Panc1 (cell line): ENCODE data around the gene GMPR2. TPM values are rescaled to one million over a fixed set of nuclear protein-coding genes. Genes with fewer than 3 reads are reported as not detected.

ENCODE experiments used
- ATAC-seq: fragments of 200-7000 bp; cut with Tn5 transposase; 2 replicates; pipeline ENCODE4 v1.9.1; 2020; ENCODE audit warnings: mild to moderate bottlenecking, moderate library complexity
- BruUV-seq: library from RNA; stranded (reverse); fragments of 400-500 nt; replicated peaks from 2 replicates; lab custom pipeline; 2021; lab: Mats Ljungman, UMichigan
- CTCF ChIA-PET: fragments of 300-600 bp; sonication (Branson Sonifier 250); formaldehyde crosslinking; loops from one replicate; lab custom pipeline; 2022; ENCODE audit warnings: antibody characterized with exemption; lab: Charles Lee
- POLR2A ChIA-PET: fragments of 300-600 bp; sonication (Branson Sonifier 250); formaldehyde crosslinking; loops from one replicate; lab custom pipeline; 2022; ENCODE audit warnings: antibody characterized with exemption; lab: Charles Lee
- DNase-seq: peaks from one replicate; pipeline ENCODE4 v3.0.0-alpha.2; 2010; ENCODE audit warnings: low read depth, low spot score
- H3K27ac ChIP-seq: 2 replicates; pipeline ENCODE4 v1.5.1; 2011; ENCODE audit warnings: mild to moderate bottlenecking, low read length, inconsistent platforms
- H3K27me3 ChIP-seq: fragments of 200-500 bp; sonication (Bioruptor generic); 2 replicates; pipeline ENCODE4 v1.6.0; 2014; ENCODE audit warnings: low read length, inconsistent platforms; ENCODE audit not compliant: control insufficient read depth, insufficient read depth
- H3K36me3 ChIP-seq: fragments of 200-500 bp; sonication (Bioruptor generic); 2 replicates; pipeline ENCODE4 v1.5.1; 2014; ENCODE audit warnings: inconsistent platforms, mild to moderate bottlenecking, low read length, moderate library complexity; ENCODE audit not compliant: control insufficient read depth, insufficient read depth
- H3K4me1 ChIP-seq: 2 replicates; pipeline ENCODE4 v1.5.1; 2011; ENCODE audit warnings: inconsistent platforms, mild to moderate bottlenecking, low read length, moderate library complexity; ENCODE audit not compliant: control insufficient read depth, insufficient read depth
- H3K4me3 ChIP-seq, 2 experiments: 2 replicates each; pipeline ENCODE4 v1.5.1; 2011 to 2012; ENCODE audit warnings: low read depth in 2 of 2, low read length in 2 of 2, mild to moderate bottlenecking in 2 of 2, inconsistent platforms in 1 of 2, moderate library complexity in 1 of 2
- H3K9me3 ChIP-seq: fragments of 200-500 bp; sonication (Bioruptor generic); 2 replicates; pipeline ENCODE4 v1.5.1; 2014; ENCODE audit warnings: low read depth, mild to moderate bottlenecking, inconsistent platforms, low read length, moderate library complexity; ENCODE audit not compliant: control insufficient read depth, insufficient read depth
- CTCF ChIP-seq: fragments of 450-650 bp; IDR thresholded peaks from 2 replicates; pipeline ENCODE4 v1.5.1; 2017; ENCODE audit warnings: mild to moderate bottlenecking
- POLR2AphosphoS5 ChIP-seq: IDR thresholded peaks from 2 replicates; pipeline ENCODE4 v1.6.1; 2012; ENCODE audit warnings: mild to moderate bottlenecking, low read depth, low read length, moderate library complexity
- SIN3A ChIP-seq: IDR thresholded peaks from 2 replicates; pipeline ENCODE4 v1.6.1; 2012; ENCODE audit warnings: low read depth, mild to moderate bottlenecking, low read length, moderate library complexity, borderline replicate concordance; ENCODE audit not compliant: insufficient read depth
- TCF7L2 ChIP-seq: IDR thresholded peaks from 2 replicates; pipeline ENCODE4 v1.6.1; 2011; ENCODE audit warnings: mild to moderate bottlenecking, low read depth, low read length, inconsistent platforms
- in situ Hi-C: cut with HindIII; loops from 2 replicates; pipeline ENCODE4 v1.10.0; 2016; ENCODE audit warnings: low sequenced_read_pairs, low pct_unique_long_range_greater_than_20kb
- intact Hi-C: fragments of 100-400 bp; cut with micrococcal nuclease; formaldehyde crosslinking; loops from one replicate; pipeline ENCODE4 v1.10.0; 2022; ENCODE audit not compliant: unreplicated experiment
- total RNA-seq: library from RNA; stranded (reverse); gene quantifications from one replicate; pipeline ENCODE4 v1.2.1, GENCODE V29; 2021; ENCODE audit not compliant: unreplicated experiment
- TF ChIP-seq, protein P1 (sequence below), 2 experiments: IDR thresholded peaks; 2 replicates each; pipeline ENCODE4 v1.6.1; 2011 to 2012; ENCODE audit warnings: low read depth in 2 of 2, control low read depth in 1 of 2, low read length in 1 of 2, mild to moderate bottlenecking in 1 of 2, moderate library complexity in 1 of 2; ENCODE audit not compliant: insufficient read depth in 1 of 2

GMPR2 gene
- total RNA-seq, 1 experiment from 2014 or later, result 45.9 TPM

- ChIA-PET CTCF (no interaction called here), POLR2A (interaction anchor here (0.6 kb wide), 1 partner anchor 33 kb away, joined by 6 read pairs; no protein-coding TSS in a partner anchor)
- no peaks in the 10 kb centered on the region for H3K4me1 ChIP-seq
Measured at GRCh38 chr14:24277071-24277470, 44.3 kb downstream of the GMPR2 start.

DNA sequence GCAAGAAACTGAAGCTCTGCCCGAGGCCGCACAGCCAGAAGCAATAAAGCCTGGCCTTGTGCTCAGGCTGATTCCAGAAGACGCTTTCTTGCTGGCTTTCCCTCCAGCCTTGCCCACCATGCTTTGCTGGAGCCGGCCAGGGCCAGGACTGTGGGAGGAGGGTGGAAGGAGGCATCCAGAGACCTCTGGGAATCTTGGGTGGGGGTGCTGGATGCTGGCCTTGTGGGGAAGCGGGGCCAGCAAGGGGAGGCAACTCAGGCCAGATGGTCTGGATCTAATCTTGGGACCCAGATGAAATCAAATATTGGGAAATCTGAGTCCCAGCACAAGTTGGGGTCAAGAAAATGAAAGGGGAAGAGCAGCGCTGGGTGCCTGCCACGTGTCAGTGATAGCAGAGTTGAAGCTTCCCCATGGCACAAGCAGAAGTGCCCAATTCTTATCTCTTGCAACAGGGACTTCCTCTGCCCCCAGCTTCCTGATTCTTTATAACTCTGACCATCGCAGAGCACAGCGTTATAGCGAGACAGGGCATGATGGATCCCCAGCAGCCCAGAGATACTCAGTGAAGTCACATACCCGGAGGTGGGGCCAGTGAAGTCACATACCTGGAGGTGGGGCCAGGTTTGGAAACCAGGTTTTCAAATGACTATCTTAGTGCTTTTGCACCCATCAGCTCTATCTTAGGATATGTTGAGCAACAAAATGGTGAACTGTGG is 45.0 kb downstream of the GMPR2 start:
- H3K9me3 ChIP-seq, result no peaks in the 10 kb centered on the region
- no peaks in the 10 kb centered on the region for H3K4me1 ChIP-seq
- no peak overlapping the region for H3K27ac ChIP-seq
- ATAC-seq (no peak), DNase-seq (no peak)
- H3K36me3 ChIP-seq, result no peaks in the 10 kb centered on the region
- no peaks in the 10 kb centered on the region for H3K27me3 ChIP-seq
- H3K4me3 ChIP-seq, result no peak overlapping the region
- ChIA-PET POLR2A (interaction anchor here (0.6 kb wide), 1 partner anchor 34 kb away, joined by 6 read pairs; no protein-coding TSS in a partner anchor), CTCF (no interaction called here)
- TF ChIP-seq CTCF, result no peak
- no peak for TF ChIP-seq POLR2AphosphoS5
- no peak for TF ChIP-seq SIN3A
- TF ChIP-seq, protein P1, sequence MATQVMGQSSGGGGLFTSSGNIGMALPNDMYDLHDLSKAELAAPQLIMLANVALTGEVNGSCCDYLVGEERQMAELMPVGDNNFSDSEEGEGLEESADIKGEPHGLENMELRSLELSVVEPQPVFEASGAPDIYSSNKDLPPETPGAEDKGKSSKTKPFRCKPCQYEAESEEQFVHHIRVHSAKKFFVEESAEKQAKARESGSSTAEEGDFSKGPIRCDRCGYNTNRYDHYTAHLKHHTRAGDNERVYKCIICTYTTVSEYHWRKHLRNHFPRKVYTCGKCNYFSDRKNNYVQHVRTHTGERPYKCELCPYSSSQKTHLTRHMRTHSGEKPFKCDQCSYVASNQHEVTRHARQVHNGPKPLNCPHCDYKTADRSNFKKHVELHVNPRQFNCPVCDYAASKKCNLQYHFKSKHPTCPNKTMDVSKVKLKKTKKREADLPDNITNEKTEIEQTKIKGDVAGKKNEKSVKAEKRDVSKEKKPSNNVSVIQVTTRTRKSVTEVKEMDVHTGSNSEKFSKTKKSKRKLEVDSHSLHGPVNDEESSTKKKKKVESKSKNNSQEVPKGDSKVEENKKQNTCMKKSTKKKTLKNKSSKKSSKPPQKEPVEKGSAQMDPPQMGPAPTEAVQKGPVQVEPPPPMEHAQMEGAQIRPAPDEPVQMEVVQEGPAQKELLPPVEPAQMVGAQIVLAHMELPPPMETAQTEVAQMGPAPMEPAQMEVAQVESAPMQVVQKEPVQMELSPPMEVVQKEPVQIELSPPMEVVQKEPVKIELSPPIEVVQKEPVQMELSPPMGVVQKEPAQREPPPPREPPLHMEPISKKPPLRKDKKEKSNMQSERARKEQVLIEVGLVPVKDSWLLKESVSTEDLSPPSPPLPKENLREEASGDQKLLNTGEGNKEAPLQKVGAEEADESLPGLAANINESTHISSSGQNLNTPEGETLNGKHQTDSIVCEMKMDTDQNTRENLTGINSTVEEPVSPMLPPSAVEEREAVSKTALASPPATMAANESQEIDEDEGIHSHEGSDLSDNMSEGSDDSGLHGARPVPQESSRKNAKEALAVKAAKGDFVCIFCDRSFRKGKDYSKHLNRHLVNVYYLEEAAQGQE (IDR thresholded peaks at IDR 0.05; ENCODE audit: insufficient read depth in 1 of 2, low read depth in 2 of 2, low read length in 1 of 2), result no peak
- no peak for TF ChIP-seq TCF7L2
- intact Hi-C loops (no loop called here), in situ Hi-C loops (no loop called here)
- BruUV-seq, result no TSS peak

More at GRCh38 chr14:24277071-24277470, 44.3 kb downstream of the GMPR2 start:
- in situ Hi-C loops, result no loop called here
- intact Hi-C loops, result no loop called here
- Histone ChIP-seq H3K36me3 (no peaks in the 10 kb centered on the region), H3K27ac (no peak overlapping the region), H3K4me3 (no peak overlapping the region), H3K27me3 (no peaks in the 10 kb centered on the region), H3K9me3 (no peaks in the 10 kb centered on the region)
- no peak for TF ChIP-seq CTCF
- TF ChIP-seq, protein P1 (IDR thresholded peaks at IDR 0.05; ENCODE audit: insufficient read depth in 1 of 2, low read depth in 2 of 2, low read length in 1 of 2), result no peak
- TF ChIP-seq POLR2AphosphoS5, result no peak
- TF ChIP-seq SIN3A, result no peak
- TF ChIP-seq TCF7L2, result no peak
- ATAC-seq (no peak), DNase-seq (no peak)
- no TSS peak for BruUV-seq
